ENCODE results near the gene OLA1.

OLA1 gene

GRCh38 chr2:174169372-174169771 lies 79.0 kb downstream of the OLA1 start:
- TF ChIP-seq TEAD4 (IDR thresholded peaks at IDR 0.05) (no peak), USF1 (IDR thresholded peaks at IDR 0.05) (no peak), TCF12 (IDR thresholded peaks at IDR 0.05; ENCODE audit: low read depth) (no peak), CEBPB (IDR thresholded peaks at IDR 0.05) (no peak), RAD21 (IDR thresholded peaks at IDR 0.05; ENCODE audit: low read depth) (no peak), MAX (IDR thresholded peaks at IDR 0.05) (no peak), NFIC (IDR thresholded peaks at IDR 0.05) (no peak)

- TF ChIP-seq TEAD4 (IDR thresholded peaks at IDR 0.05): no peak
- no peak for TF ChIP-seq TAF1 (IDR thresholded peaks at IDR 0.05; ENCODE audit: low read depth)
- no peak for TF ChIP-seq MAX (IDR thresholded peaks at IDR 0.05)
- no peak for TF ChIP-seq YY1 (IDR thresholded peaks at IDR 0.05; ENCODE audit: low read depth)
- no peak for TF ChIP-seq NFIC (IDR thresholded peaks at IDR 0.05)
- no peak for TF ChIP-seq TCF12 (IDR thresholded peaks at IDR 0.05; ENCODE audit: low read depth)
- no peak for TF ChIP-seq EP300 (IDR thresholded peaks at IDR 0.05; ENCODE audit: borderline replicate concordance)
- no peak for TF ChIP-seq CREB1 (IDR thresholded peaks at IDR 0.05; ENCODE audit: low read depth)
- TF ChIP-seq EGR1 (IDR thresholded peaks at IDR 0.05): no peak
- no peak for TF ChIP-seq RAD21 (IDR thresholded peaks at IDR 0.05; ENCODE audit: low read depth)
- TF ChIP-seq CEBPB (IDR thresholded peaks at IDR 0.05): no peak
- no peak for TF ChIP-seq ZBTB7A (IDR thresholded peaks at IDR 0.05; ENCODE audit: low read depth)
- TF ChIP-seq FOXM1 (IDR thresholded peaks at IDR 0.05; ENCODE audit: borderline replicate concordance, low read depth): no peak
- no peak for TF ChIP-seq USF1 (IDR thresholded peaks at IDR 0.05)
- TF ChIP-seq REST (IDR thresholded peaks at IDR 0.05; ENCODE audit: low read depth): no peak
These were observed 82.1 kb downstream of the OLA1 start for GRCh38 chr2:174166261-174166660.

- no peak for TF ChIP-seq RAD21 (IDR thresholded peaks at IDR 0.05; ENCODE audit: low read depth)
- TF ChIP-seq TCF12 (IDR thresholded peaks at IDR 0.05; ENCODE audit: low read depth): no peak
- no peak for TF ChIP-seq NFIC (IDR thresholded peaks at IDR 0.05)
- no peak for TF ChIP-seq ZBTB7A (IDR thresholded peaks at IDR 0.05; ENCODE audit: low read depth)
- no peak for TF ChIP-seq EGR1 (IDR thresholded peaks at IDR 0.05)
- no peak for TF ChIP-seq CREB1 (IDR thresholded peaks at IDR 0.05; ENCODE audit: low read depth)
- TF ChIP-seq TEAD4 (IDR thresholded peaks at IDR 0.05): no peak
- no peak for TF ChIP-seq CEBPB (IDR thresholded peaks at IDR 0.05)
- no peak for TF ChIP-seq MAX (IDR thresholded peaks at IDR 0.05)
- TF ChIP-seq FOXM1 (IDR thresholded peaks at IDR 0.05; ENCODE audit: borderline replicate concordance, low read depth): no peak
- no peak for TF ChIP-seq USF1 (IDR thresholded peaks at IDR 0.05)
- no peak for TF ChIP-seq YY1 (IDR thresholded peaks at IDR 0.05; ENCODE audit: low read depth)
- TF ChIP-seq TAF1 (IDR thresholded peaks at IDR 0.05; ENCODE audit: low read depth): no peak
These were observed 86.8 kb downstream of the OLA1 start for GRCh38 chr2:174161490-174161889.

GRCh38 chr2:174158003-174158402 lies 90.3 kb downstream of the OLA1 start:
- TF ChIP-seq RAD21 (IDR thresholded peaks at IDR 0.05; ENCODE audit: low read depth) (peak; percentile 53), CEBPB (IDR thresholded peaks at IDR 0.05) (no peak), TCF12 (IDR thresholded peaks at IDR 0.05; ENCODE audit: low read depth) (no peak)

- no peak for TF ChIP-seq ZBTB7A (IDR thresholded peaks at IDR 0.05; ENCODE audit: low read depth)
These were observed 91.3 kb downstream of the OLA1 start for GRCh38 chr2:174157053-174157452.

GRCh38 chr2:174153757-174154680 lies 94.3 kb downstream of the OLA1 start:
- TF ChIP-seq REST (IDR thresholded peaks at IDR 0.05; ENCODE audit: low read depth) (no peak), TEAD4 (IDR thresholded peaks at IDR 0.05) (no peak), MAX (IDR thresholded peaks at IDR 0.05) (no peak), EGR1 (IDR thresholded peaks at IDR 0.05) (no peak), CREB1 (IDR thresholded peaks at IDR 0.05; ENCODE audit: low read depth) (no peak), CEBPB (IDR thresholded peaks at IDR 0.05) (no peak), YY1 (IDR thresholded peaks at IDR 0.05; ENCODE audit: low read depth) (no peak), TCF12 (IDR thresholded peaks at IDR 0.05; ENCODE audit: low read depth) (no peak), NFIC (IDR thresholded peaks at IDR 0.05) (no peak), EP300 (IDR thresholded peaks at IDR 0.05; ENCODE audit: borderline replicate concordance) (no peak), RAD21 (IDR thresholded peaks at IDR 0.05; ENCODE audit: low read depth) (no peak)
